ENCODE measurements around the gene PNMT.

PNMT gene

DNA sequence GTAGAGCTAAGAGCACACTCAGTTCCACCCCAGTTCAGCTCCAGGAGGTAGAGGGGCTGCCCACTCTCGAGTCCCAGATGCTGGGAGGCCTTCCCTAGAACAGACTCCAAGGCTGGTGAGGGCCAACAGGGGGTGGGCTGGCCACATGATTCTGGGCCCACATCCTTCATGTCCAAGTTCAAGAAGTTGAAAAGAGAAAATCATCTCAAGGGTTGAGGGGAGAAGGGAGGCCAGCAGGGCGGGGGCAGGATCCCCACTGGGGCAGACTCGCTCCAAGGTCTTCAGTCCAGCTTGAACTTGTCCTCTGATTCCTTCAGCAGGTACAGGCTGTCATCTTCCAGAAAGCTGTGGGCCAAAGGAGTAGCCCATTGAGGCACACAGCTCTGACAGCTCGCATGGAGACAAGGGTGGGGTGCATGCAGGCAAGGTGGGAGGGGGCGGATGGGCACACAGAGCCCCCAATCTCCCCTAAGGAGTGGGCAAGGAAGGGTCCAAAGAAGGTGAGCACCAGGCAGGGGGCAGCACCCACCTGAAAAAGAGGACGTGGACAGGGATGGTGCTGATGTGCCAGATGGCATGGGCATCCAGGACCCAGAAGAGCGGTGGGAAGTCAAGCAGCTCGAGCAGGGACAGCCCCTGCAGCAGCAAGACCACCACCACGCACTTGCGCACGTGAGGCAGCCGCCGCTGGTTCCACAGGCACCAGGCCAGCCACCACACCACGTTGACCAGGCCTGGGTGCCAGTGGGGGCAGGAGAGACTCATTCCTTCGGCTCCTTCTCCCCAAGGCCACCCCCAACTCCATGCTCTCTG, 4.5 kb downstream of the PNMT start:
- DNase-seq: no peak

DNA sequence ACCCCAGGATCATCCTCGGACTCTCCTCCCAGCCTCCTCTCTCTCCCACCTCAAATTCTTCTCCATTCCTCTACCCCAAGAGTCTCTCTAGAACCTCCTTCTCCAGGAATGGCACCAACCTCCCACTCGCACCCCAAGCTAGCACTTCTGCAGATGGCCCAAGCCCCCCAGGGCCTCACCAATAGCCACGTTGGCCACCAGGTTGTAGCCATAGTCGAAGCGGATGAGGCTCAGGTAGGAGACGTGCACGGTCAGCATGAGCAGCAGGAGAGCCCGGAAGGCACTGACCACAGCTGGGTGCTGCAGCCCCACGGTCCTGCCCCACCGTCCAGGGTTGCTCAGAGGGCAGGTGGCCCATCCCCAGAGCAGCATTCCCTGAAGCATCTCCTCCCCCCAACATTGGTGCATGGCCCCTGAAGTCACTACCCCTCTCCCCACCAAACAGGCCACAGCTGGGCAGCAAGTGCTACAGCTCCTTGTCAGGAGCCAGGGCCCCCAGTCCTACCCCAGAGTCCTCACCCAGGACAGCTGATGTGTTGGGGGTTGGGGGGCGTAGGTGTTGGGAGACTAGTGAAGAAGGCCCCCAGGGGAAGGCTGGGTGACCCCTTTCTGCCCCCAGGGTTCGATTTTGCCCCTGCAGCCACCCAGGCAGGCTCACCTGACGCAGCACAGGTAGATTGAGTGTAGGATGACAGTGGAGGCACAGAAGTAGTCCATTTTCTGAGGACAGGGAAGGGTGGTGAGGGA, 5.3 kb downstream of the PNMT start:
- no peak for DNase-seq

DNA sequence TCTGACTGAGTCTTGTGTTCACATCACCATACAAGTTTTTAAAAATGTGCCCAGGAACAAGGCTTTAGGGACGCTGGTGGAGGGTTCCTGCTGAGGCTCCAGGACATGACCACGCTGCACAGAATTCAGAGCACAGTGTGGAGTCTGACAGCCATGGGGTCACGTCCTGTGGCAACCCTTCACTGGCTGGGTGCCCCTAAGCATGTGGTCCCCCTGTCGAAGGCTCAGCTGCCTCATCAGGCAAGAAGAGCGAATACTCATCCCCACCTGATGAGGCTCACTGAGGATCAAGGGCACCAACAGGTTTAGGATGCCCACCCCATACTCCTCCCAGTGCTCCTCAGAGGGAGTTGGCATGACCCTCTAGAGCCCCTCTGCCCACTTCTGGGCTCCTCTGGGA, 5.9 kb downstream of the PNMT start:
- no peak for DNase-seq

DNA sequence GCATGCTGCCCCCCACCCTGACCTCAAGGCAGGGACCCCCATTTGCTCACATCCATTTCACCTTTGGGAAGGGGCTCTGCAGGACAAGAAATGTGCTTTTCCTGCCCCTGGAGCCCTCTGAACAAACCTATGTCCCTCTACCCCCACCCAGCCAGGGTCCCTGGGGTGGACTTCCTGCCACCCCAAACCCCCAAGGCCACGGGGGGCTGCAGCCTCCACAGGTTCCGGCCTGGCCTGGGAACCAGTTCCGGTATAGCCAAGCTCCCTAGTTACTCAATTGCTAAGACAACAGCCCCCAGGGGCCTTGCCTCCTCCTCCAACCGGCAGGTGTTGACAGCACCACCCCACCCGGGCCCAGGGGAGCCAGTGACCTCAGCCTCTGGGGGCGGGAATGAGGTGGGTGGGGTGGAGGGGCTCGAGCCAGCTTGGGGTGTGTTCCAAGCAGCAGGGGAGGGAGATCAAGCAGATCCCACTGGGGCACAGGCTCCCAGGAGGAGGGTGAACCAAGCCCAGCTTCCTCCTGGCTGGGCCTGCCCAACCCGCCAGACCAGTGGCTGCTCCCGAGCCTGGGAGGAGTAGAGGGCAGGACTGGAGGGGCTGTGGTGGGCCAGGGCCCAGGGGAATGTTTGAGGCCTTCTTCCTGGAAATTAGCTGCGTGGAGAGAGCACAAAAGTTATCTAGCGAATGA, 6.6 kb downstream of the PNMT start:
- peak; percentile 73 for DNase-seq

DNA sequence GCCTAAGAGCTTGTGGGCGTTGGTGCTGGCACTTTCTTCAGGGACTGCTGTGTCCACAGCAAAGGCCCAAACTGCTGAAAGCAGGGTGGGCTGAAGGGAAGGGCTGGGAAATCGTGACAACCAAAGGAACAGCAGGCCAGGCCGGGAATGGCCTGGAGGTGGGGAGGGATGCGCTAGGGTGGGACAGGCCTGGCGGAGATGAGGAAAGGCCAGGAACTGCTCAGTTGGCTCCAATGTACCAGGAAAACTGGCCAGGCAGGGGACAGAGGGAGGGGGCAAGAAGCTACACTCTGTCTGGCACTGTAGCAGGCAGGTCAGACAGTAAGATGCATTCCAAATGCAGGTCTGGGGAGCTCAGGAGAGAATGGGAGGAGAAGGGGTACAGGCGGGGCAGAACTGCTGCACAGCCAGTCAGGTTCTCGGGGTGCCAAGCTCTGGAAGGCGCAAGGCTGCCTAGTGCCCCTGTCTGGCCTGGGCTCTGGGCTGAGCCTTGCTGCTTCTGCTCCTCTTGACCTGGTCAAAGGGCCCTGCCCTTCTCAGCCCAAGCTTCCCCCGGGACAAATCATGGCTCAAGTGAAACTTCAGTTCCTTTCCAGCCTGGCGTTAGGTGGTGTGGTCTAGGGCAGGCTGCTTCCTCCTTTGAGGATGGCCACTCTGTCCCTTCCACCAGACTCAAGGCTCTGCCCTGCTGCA, 7.3 kb downstream of the PNMT start:
- DNase-seq: no peak

DNA sequence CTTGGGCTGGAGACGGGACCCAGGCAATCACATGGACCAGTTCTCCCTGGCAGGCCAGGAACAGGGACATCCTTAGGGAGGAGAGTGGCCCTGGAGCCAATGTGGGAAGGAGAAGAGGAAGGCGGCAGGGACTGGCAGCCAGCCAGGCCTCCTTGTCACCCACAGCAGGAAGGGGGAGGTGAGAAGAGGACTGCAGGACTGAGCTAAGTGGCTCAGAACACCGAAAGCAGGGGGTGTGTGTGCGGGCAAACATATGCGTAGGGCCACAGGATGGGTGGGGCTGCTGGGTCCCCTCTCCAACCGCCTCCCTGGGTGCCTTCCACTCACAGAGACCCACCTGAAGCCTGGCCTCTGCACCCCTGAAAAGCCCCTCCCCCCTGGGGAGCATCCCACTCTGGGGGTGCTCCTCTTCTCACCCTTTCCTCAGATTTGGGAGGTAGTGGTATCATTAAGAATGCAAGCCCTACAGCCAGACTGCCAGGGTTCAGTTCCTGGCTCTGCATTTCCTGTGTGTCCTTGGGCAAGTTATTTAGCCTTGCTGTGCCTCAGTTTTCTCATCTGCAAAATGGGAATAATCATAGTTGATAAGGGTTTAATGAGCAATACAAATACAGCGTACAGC, 8.1 kb downstream of the PNMT start:
- DNase-seq: peak; percentile 60

DNA sequence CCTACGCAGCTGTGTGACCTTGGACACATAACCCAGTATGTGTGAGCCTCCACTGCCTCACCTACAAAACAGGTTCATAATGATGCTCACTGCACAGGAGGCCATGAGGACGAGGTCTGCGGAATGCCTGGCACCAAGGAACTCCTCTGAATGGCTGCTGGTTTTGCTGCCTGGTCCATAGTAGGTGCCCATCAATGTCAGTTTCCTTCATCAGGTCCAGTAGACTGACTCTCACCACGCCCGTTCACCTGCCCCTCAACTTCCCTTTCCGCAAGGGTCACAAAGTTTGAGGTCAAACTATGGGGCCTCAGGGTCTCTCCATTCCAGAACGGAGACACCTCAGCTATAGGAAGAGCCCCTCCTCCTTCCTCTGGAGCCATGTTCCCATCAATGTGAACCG, 8.8 kb downstream of the PNMT start:
- no peak for DNase-seq

DNA sequence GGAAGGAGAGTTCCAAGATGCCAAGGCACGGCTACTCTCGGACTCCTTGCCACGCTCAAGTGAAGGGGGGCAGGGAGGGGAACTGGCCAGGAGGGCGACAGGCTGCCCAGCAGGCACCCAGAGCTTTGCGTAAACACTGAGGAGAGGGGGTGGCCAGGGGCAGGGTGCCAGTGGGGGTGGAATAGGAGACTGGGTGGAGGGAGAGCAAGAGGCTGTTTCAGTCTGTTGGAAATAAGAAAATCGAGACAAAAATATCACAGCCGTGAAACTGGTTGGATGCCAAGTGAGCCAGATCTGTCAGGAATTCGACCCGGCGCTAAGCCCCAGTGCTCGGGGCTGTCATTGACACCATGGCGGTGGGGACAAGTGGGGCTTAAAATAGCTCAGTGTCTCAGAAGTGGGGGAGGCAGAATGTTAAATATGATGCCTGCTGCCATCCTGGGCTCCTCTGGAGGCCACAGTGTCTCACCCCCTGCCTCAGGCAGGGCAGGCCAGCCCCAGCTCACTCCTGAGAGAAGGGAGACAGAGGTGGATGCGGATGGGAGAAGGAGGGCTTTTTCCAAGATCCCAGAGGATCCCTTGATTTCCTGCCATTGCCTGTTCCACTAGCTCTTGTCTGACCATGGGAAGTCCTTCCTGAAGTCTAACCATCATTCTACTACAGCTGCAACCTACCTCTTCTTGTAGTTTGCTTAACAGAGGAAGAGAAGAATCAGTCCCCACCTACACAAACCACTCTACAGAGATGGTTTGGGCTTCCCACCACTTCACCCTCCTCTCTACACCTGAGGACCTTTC, 9.5 kb downstream of the PNMT start:
- peak; percentile 52 for DNase-seq

DNA sequence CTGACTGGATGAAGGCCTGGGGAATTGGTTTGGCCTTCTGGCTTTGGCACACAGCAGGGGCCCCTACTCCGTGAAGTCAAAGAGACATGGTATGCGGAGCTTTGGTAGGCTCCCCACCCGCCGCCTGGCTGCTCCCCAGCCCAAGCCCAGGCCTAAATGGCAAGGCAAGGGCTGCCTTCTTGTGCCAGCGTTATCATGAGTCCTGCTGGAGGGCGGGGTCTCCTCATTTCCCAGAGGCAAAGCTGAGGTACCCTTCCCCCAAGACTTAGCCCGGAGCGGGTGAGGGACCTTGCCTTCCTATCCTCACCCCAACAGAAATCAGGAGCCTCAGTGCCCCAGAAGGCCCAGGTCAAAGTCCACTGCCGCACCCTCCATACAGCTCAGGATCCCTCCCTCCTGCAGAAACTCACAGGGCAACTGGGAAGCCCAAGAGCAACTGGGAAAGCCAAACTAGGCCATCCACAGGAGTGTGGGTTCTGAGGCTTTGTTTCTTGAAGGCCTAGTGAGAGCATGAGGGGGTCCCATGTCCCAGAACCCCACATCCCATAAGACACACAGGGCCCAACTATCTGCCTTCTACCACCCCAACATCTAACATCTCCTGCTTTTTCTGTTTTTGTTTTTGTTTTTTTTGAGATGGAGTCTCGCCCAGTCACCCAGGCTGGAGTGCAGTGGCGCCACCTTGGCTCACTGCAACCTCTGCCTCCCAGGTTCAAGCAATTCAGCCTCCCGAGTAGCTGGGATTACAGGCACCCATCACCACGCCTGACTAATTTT, 10.3 kb downstream of the PNMT start:
- DNase-seq: no peak

DNA sequence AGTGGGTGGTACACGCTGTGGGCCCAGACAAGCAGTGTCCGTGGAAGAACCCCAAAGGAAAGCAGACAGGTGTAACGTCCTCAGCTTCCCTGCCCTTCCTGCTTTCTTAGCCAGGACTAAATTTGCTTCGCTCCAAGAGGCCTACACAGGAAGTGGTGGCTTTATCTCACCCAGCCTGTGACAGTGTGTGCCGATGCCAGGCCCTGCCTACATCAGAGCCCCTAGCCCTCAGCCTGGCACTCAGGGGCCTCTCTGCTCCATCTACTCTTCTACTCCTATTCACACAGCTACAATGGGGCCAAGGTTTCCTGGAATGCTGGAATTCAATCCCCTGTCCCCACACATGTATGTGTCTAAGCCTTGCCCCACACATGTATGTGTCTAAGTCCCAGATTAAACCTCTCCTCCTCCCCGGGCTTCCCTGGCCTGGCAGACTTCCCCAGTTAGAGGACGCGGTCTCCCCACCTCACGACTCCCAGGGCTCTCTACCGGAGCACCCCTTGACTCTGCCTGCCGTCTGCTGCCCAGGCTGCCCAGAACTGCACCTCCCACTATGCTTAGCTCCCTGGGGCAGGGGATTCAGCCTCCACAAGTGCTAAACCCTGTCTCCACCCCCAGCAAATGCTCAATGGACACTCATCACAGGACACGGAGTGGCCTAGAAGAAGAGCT, 11.4 kb downstream of the PNMT start:
- no peak for DNase-seq

DNA sequence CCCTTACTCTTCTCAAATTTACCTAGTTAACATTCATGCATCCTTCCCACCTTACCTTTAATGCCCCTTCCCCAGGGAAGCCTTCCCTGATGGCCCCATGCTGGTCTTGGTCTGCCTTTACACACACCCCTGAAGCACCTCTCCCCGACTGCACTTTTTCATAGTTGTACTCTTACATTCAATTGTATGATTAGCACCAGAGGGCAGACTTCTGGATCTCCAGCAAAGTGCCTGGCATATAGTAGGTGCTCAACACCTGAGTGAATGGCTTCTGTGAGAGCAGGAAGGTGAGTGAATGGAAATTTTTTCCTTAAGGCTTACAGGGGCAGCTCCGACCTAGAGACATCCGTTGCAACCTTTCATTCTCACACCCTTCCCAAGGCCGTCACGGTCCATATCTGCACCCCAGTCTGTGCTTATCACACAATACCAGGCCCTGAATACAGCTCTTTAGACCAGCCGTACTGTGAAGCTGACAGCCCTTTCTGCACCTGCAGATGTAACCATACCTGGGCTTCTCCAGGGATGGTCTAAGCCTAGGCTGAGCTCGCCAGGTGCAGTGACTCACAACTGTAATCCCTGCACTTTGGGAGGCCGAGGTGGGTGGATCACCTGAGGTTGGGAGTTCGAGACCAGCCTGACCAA, 15.2 kb downstream of the PNMT start:
- no peak for DNase-seq

DNA sequence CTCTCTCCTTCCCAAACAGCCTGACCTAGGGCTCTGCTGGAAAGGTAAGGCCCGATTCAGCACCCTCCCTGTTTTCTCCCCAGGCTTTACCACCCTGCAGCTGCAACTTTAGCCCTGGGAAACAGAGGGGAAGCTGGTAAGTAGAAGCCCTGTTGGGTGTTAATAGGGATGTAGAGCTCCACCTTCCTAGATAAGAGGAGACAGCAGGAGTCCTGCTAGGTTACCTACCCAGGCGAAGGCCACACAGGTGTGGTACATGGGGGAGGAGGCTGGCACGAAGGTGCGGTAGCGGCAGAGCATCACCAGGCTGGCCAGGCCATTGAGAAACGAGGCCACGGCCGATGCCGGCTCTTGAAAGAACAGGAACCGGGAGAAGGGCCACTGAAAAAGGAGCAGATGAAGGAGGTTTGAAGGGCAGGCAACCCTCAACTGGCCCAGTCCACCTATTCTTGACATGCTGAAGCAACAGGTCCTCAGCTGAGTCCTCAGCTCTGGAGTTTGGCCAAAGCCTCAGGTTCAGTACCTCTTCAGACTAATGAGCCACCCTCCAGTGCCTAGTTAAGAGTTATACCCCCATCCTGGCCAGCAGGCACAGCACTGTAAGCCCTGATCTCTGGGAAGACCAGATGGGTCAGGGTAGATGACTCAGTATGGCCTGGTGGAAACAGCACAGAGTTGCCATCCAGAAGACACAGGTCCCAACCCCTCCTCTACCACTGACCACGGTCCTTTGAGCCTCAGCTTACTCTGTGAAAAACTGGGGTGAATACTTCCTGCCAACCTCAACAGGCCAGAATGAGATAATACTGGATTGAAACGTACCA, 16.3 kb downstream of the PNMT start:
- no peak for DNase-seq

DNA sequence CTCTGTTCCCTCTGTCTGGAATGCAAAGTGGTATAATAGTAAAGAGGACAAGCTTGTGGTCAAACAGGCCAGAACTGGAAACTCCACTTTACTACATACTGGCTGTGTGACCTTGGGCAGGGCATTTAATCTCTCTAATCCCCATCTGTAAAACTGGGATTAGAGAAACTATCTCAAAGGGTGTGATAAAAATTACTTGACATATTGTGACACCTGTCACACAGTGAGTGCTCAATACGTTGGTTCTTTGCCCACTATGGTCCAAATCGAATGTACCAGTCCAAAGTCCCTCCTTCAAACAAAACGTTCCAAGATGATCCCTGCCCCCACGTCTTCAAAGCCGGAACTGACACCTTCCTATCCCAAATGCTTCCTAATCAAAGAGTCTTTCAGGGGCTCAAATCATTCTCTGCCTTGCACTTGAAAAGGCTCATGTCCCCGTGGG, 18.9 kb downstream of the PNMT start:
- DNase-seq: no peak

DNA sequence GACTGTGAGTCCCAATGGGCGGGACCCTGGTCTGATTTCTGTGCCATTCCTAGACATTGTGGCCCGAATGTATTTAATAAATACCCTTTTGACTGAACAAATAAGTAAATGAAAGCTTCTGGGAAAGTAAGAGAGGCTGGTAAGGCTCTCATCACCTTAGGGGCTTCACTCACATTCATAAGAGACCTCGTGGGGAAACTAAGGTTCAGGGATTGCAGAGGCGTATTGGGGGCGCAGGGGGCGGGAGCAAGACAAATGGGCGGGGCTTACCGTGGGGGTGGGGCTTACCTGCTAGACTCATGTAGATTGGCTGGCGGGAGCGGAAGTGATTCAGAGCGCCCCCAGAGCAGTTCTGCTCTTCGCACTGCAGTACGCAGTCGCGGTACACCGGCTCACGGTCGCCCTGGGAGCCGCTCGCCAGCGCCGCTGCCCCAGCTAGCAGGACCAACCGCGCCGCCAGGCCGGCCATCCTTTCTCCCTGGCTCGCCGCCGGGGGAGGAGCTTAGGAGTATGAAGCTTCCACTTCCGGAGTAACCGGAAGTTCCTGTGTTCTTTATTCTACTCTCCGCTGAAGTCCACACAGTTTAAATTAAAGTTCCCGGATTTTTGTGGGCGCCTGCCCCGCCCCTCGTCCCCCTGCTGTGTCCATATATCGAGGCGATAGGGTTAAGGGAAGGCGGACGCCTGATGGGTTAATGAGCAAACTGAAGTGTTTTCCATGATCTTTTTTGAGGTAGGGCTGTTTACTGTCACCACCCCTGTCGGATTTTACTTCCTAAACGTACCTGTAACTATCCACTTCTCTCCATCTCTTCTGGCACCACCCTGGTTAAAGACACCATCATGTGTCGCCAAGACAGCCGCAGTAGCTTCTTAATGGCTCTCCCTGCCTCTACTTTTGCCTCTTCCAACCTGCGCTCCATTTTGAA, 19.6 kb downstream of the PNMT start, which contains the start of gene PGAP3:
TSS of gene PGAP3 (minus strand) at position 512 of the 929 bp plus-strand sequence. CDS start at position 469, 43 bp downstream.
- peak; percentile 97 for DNase-seq

DNA sequence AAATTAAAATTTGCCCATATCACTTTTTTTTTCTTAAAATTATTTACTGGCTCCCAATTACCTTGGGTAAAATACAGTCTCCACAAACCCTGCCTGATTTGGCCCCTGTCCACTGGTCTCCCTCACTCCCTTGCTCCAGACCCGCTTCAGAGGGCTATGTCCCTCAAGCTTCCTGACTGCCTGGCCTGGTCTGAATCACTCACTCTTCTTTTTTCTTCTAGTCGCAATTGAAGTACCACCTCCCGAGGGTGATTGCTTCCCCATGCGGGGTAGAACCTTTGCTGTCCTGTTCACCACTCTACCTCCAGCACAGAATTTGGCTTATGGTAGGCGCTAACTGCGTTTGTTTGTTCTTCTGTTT, 20.2 kb downstream of the PNMT start:
- DNase-seq: no peak

DNA sequence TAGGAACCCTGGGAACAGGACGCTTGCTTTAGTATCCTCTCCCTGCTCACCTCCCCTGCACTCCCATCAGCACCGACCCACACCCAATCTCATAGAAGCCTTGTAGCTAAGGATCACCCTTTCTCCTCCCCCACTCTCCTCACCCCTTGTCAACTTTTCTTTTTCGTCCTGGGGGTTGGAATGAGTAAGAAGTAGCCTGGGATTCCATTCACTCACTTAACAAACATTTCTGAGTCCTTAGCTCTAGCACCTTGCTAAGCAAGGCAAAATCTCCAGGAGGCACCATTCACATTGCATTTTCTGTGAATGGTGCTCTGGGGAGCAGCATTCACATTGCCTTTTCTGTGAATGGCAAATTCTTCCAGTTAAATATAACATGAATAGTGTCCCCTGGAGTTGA, 20.7 kb downstream of the PNMT start:
- no peak for DNase-seq

DNA sequence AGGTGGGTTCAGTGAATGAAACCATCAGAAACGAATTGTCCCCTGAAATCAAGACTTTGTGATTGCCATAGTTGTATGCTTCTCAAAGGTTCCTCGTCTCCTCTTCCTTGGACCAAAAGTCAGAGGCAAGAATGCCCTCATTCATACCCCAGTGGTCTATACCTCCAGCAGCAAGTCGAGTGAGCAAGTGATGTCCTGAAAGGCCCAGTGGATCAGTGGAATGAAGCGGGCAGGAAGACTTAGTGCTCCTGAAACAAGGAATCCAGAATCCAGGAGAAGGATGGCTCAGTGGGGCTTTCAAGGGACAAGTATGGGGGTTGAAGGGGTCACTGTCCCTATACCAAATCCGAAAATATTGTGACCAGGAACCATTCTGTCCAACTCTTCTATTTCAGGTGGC, 26.3 kb downstream of the PNMT start:
- DNase-seq: no peak

DNA sequence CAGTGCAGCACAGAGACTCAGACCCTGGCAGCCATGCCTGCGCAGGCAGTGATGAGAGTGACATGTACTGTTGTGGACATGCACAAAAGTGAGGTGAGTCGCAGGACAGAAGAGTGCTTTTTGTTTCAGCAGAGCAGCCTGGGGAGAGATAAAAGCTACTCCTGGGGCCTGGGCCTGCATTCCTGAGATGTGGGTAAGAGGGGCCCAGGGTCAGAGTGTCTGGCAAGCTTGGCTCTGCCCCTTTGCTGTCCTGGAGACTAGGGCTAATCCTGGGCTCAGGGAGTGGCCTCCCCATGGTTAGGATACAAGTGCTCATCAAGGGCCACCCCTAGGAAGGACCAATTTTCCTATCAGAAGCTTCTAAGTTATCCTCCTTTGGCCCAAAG, 26.8 kb downstream of the PNMT start:
- no peak for DNase-seq
